Central memory CD8-positive, alpha-beta T cell (primary cell): ENCODE data around the gene CUBN.
"Not testable (repeated sequence)": the region's sequence is repeated elsewhere in the genome, so short reads cannot be mapped to it uniquely, and the experiment has no call there.

Experiments used
- ATAC-seq: fragments of 150-1000 bp; cut with Tn5 transposase; replicated peaks from 2 replicates; pipeline ENCODE4 v1.10.0; 2022; ENCODE audit warnings: mild to moderate bottlenecking, moderate FRiP score, moderate number of reproducible peaks; ENCODE audit not compliant: poor library complexity, severe bottlenecking; ENCODE audit errors: extremely low read depth
- DNase-seq, 2 donors: peaks; one replicate each; pipeline ENCODE4 v3.0.0; 2021; ENCODE audit warnings: low spot score in 2 of 2
- H3K27ac Mint-ChIP-seq: one replicate; pipeline ENCODE4 v1.8.0; 2022; ENCODE audit warnings: low read depth, mild to moderate bottlenecking, moderate library complexity, mixed read lengths
- H3K27me3 Mint-ChIP-seq: one replicate; pipeline ENCODE4 v1.8.0; 2022; ENCODE audit warnings: mixed read lengths
- H3K36me3 Mint-ChIP-seq: one replicate; pipeline ENCODE4 v1.8.0; 2022; ENCODE audit warnings: mild to moderate bottlenecking, moderate library complexity, mixed read lengths; ENCODE audit not compliant: insufficient read depth
- H3K4me1 Mint-ChIP-seq: one replicate; pipeline ENCODE4 v1.8.0; 2022; ENCODE audit warnings: mixed read lengths
- H3K4me3 Mint-ChIP-seq: one replicate; pipeline ENCODE4 v1.8.0; 2022; ENCODE audit warnings: mild to moderate bottlenecking, moderate library complexity, mixed read lengths
- H3K9me3 Mint-ChIP-seq: one replicate; pipeline ENCODE4 v1.8.0; 2022; ENCODE audit warnings: mixed read lengths

Gene CUBN

DNA sequence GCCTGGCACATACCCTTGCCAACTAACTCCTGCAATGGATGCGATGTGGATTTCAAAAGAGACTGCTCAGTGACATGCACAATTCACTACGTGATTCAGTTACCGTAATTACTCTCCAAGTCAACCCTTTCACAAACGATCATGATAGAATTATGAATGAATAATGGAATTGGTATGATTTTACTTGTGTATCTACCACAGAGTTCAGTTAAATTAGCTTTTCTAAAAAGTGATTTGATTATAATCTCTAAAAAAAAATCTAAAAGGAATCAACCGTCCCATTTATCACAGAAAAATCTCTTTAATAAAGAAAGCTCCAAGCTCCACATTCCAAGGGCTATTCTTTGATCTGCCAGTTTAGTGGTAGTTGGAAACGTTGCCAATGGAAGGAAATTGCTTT is 282.0 kb downstream of the CUBN start:
- H3K4me3 Mint-ChIP-seq = no peak overlapping the region
- H3K4me1 Mint-ChIP-seq = no peaks in the 10 kb centered on the region
- H3K27me3 Mint-ChIP-seq = no peaks in the 10 kb centered on the region
- peaks cover 6% of the 10 kb centered on the region for H3K36me3 Mint-ChIP-seq
- DNase-seq = no peak
- no peaks in the 10 kb centered on the region for H3K9me3 Mint-ChIP-seq
- H3K27ac Mint-ChIP-seq = no peak overlapping the region
- no peak for ATAC-seq

DNA sequence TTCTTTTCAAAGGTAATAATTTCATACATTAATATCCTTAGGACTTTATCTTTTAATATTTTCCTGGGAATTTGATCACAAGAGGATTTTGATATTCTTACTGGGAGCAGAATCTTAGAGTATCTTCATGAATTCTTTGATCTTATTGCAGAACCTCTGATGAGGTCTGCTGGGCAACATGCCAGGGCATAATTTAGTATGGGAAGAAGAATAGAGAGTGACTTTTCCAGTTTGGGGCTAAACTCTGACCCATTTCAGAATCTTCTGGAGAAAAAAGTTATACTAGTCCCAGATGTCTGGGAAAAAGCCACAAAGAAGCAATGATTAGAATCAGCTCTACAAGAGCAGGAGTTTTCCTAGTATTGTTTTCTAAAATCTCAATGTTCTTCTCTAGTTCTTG is 284.4 kb downstream of the CUBN start:
- no peaks in the 10 kb centered on the region for H3K27me3 Mint-ChIP-seq
- H3K4me1 Mint-ChIP-seq = no peaks in the 10 kb centered on the region
- no peak overlapping the region for H3K4me3 Mint-ChIP-seq
- H3K36me3 Mint-ChIP-seq = peaks cover 6% of the 10 kb centered on the region
- DNase-seq (no peak), ATAC-seq (no peak)
- no peaks in the 10 kb centered on the region for H3K9me3 Mint-ChIP-seq
- H3K27ac Mint-ChIP-seq = no peak overlapping the region

DNA sequence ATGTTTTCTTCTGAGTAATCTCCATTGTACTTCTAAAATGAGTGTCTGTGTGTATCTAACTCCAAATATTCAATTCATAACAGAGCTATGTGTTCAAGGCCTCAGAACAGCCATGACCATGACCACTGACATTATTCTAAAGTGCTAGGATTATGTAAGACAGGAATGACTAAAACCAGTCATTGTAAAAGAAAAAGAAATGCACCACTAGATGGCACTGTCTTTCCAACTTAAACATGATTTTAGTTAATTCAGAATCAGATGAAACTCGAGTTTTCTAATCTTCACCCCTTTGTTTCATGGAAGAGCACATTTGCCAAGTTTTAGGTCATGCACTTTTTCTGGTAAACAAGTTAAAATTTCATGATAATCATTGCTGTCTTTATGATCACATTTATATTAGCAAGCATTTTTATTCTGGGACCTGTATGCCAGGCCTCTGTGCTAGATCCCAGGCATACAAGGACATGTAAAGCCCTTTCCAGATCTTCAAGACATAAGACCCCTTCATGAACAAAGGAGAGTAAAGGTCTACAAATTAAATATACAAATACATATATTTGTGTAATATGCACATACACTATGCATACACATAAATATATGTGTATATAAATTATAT is 286.2 kb downstream of the CUBN start:
- no peak for DNase-seq
- peak; percentile 36 for ATAC-seq
- H3K4me1 Mint-ChIP-seq = no peaks in the 10 kb centered on the region
- no peaks in the 10 kb centered on the region for H3K9me3 Mint-ChIP-seq
- H3K27ac Mint-ChIP-seq = no peak overlapping the region
- H3K4me3 Mint-ChIP-seq = no peak overlapping the region
- no peaks in the 10 kb centered on the region for H3K27me3 Mint-ChIP-seq
- H3K36me3 Mint-ChIP-seq = peaks cover 8% of the 10 kb centered on the region

DNA sequence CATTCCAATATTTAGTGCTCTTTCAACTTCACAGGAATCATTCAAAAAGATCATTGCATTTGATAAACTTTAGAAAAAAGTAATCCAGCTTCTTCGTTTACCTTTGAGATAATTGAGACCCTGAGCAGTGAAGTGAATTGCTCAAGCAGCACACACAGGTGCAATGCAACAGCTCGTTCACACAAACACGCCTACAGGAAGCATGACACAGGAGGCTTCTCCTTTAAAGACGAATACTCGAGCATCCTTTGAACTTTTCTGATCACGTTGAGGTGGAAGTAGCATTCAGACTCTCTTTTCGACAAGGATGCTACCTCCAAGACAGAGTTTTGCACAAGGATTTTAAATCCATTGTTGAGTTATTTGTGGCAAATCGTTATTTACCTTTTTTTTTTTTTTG is 294.4 kb downstream of the CUBN start:
- Mint-ChIP-seq H3K36me3 (peaks cover 2% of the 10 kb centered on the region), H3K4me3 (peak overlapping the region; percentile 18), H3K4me1 (no peaks in the 10 kb centered on the region), H3K9me3 (no peaks in the 10 kb centered on the region), H3K27me3 (no peaks in the 10 kb centered on the region), H3K27ac (no peak overlapping the region)
- DNase-seq (no peak), ATAC-seq (peak; percentile 83)

DNA sequence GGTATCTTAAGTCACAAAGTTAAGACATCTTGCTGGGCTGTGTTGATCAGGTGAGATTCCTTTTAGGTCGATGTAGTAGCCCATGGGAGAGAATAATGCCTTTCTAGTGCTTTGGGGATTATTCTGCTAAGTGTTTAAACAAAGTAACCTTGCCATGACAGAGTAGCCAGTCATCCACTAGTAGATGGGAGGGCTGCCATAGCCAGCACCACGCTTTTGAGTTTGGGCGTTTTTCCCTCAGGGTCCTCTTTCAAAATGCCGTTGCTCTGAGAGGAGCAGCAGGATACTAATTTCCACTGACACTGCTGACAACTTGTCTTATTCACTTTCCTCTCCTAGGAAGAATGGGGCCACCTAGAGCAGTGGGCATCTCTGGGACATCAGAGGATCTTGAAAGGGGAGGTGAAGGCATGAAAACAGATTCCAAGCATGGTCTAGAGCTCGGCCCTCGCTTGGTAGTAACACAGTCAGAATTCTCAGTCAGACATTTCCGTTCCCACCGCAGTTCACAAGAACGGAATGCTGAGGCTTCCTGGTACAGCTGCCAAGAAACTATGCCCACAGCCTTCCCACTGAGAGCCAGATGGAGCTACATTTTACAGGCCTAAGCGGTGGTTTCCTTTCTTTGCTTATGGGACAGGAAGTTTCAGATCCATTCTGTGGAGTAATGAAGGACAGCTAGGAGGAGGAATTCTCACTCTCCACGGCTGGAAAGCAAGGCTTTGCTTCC is 297.1 kb downstream of the CUBN start:
- H3K4me1 Mint-ChIP-seq = peaks cover 5% of the 10 kb centered on the region
- H3K4me3 Mint-ChIP-seq = no peak overlapping the region
- no peaks in the 10 kb centered on the region for H3K9me3 Mint-ChIP-seq
- peaks cover under 1% of the 10 kb centered on the region for H3K36me3 Mint-ChIP-seq
- ATAC-seq (no peak), DNase-seq (no peak)
- no peak overlapping the region for H3K27ac Mint-ChIP-seq
- H3K27me3 Mint-ChIP-seq = no peaks in the 10 kb centered on the region

DNA sequence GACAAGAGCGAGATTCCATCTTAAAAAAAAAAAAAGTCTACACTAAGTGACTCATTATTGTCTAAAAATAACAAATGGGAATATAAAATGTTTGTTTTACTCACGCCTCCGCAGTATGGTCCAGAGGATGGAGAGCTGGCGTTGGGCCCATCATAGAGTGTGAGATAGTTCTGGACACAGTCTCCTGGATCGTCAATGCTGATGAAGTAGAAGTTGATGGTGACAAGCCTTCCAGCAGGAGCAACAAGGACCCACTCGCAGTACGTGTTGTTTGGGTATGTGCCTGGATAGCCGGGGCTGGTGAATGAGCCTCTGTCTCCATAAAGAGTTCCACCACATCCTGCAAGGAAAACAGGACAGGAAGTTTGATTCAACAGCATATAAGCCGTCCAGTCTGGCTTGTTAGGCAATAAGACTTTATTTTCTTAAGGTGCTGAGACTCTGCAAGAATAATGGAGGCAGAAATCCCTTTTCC is 300.9 kb downstream of the CUBN start:
- DNase-seq = no peak
- H3K27ac Mint-ChIP-seq = no peak overlapping the region
- no peak overlapping the region for H3K4me3 Mint-ChIP-seq
- H3K27me3 Mint-ChIP-seq = no peaks in the 10 kb centered on the region
- no peak for ATAC-seq
- no peaks in the 10 kb centered on the region for H3K9me3 Mint-ChIP-seq
- peaks cover 6% of the 10 kb centered on the region for H3K36me3 Mint-ChIP-seq
- peaks cover 5% of the 10 kb centered on the region for H3K4me1 Mint-ChIP-seq

DNA sequence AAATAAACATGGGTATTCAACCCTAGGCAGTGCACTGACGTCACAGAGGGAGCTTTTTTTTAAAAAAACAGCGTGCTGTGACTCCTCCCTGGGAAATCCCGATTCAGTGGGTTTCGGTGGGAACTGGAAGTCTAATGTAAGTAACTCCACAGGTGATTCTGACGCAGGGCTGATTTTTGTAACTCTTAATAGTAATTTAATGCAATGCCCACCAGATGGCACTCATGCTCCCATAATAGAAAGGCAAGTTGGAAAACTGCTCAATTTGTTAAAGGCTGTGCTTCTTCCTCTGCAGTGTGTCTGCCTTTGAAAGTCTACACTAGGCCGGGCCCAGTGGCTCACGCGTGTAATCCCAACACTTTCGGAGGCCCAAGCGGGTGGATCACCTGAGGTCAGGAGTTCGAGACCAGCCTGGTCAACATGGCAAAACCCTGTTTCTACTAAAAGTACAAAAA is 301.5 kb downstream of the CUBN start:
- DNase-seq (peak; percentile 44 to 46), ATAC-seq (peak; percentile 71)
- H3K36me3 Mint-ChIP-seq = peaks cover 6% of the 10 kb centered on the region
- no peak overlapping the region for H3K4me3 Mint-ChIP-seq
- H3K9me3 Mint-ChIP-seq = no peaks in the 10 kb centered on the region
- peaks cover 5% of the 10 kb centered on the region for H3K4me1 Mint-ChIP-seq
- H3K27me3 Mint-ChIP-seq = no peaks in the 10 kb centered on the region
- no peak overlapping the region for H3K27ac Mint-ChIP-seq

DNA sequence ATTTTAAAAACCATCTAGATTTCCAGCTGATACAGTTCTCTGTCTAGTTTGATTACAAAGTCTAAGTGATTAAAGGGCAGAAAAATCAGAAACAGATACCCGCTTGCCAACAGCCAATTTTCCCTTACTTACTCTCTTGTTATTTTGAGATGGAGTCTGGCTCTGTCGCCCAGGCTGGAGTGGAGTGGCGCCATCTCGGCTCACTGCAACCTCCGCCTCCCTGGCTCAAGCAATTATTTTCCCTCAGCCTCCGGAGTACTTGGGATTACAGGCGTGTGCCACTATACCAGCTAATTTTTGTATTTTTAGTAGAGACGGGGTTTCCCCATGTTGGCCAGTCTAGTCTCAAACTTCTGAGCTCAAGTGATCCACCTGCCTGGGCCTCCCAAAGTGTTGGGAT is 302.1 kb downstream of the CUBN start:
- H3K4me3 Mint-ChIP-seq, H3K4me1 Mint-ChIP-seq, DNase-seq, H3K9me3 Mint-ChIP-seq, H3K27me3 Mint-ChIP-seq, ATAC-seq, H3K36me3 Mint-ChIP-seq, H3K27ac Mint-ChIP-seq: not testable (repeated sequence)

DNA sequence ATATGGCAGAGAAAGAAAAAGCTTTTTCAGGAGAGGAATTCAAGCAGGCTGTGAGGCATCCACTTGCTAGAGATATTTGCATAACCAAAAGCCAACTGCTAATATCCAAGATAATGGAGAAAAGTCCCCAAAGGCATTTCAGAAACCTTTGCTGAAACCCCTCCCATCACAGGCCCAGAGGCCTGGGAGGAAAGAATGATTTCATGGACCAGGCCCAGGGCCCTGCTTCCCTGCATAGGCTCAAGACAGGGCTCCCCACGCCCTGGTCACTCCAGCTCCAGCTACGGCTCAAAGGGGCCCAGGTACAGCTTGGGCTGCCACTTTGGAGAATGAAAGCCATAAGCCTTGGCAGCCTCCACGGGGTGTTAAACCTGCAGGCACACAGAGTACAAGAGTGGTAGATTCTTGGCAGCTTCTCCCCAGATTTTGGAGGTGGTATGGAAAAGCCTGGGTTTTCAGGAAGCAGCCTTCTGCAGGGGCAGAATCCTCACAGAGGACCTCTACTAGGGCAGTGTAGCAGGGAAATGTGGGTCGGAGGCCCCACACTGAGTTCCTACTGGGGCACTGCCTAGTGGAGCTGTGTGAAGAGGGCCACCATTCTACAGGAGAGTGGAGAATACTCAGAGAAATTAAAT is 306.8 kb downstream of the CUBN start:
- DNase-seq (no peak), ATAC-seq (no peak)
- H3K27me3 Mint-ChIP-seq = no peaks in the 10 kb centered on the region
- H3K9me3 Mint-ChIP-seq = peaks cover 11% of the 10 kb centered on the region
- H3K27ac Mint-ChIP-seq = no peak overlapping the region
- no peak overlapping the region for H3K4me3 Mint-ChIP-seq
- H3K4me1 Mint-ChIP-seq = peaks cover 7% of the 10 kb centered on the region
- peaks cover 6% of the 10 kb centered on the region for H3K36me3 Mint-ChIP-seq

DNA sequence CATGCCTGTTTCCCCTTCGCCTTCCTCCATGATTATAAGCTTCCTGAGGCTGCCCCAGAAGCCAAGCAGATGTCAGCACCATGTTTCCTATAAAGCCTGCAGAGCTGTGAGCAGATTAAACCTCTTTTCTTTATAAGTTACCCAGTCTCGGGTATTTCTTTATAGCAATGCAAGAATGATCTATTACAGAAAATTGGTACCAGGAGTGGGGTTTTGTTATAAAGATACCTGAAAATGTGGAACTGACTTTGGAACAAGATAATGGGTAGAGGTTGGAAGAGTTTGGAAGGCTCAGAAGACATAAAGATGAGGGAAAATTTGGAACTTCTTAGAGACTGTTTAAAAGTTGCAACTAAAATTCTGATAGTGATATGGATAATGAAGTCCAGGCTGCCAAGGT is 307.6 kb downstream of the CUBN start:
- peaks cover 11% of the 10 kb centered on the region for H3K9me3 Mint-ChIP-seq
- peaks cover 10% of the 10 kb centered on the region for H3K36me3 Mint-ChIP-seq
- peaks cover 11% of the 10 kb centered on the region for H3K4me1 Mint-ChIP-seq
- ATAC-seq (no peak), DNase-seq (no peak)
- H3K27ac Mint-ChIP-seq = no peak overlapping the region
- no peak overlapping the region for H3K4me3 Mint-ChIP-seq
- H3K27me3 Mint-ChIP-seq = no peaks in the 10 kb centered on the region

DNA sequence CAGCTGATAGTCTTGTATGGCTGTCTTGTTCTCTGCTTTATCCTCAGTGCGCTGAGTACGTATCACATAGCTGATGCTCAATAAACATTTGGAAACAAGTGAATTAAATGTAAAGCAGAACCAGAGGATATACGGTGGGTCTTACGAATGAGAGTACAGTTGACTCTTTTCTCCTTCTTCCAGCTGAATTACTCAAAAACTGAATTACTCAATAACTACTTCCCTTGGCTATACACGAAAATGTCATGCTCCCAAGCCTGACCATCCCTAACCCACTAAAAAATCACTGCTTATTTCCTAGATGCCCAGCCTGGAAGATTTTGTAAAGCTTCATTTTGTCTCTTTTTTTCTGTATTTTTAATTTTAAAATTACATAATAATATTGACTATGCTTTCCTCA is 309.2 kb downstream of the CUBN start:
- no peak overlapping the region for H3K27ac Mint-ChIP-seq
- DNase-seq (no peak), ATAC-seq (no peak)
- peaks cover 12% of the 10 kb centered on the region for H3K36me3 Mint-ChIP-seq
- H3K9me3 Mint-ChIP-seq = peaks cover 11% of the 10 kb centered on the region
- peaks cover 24% of the 10 kb centered on the region for H3K4me1 Mint-ChIP-seq
- H3K27me3 Mint-ChIP-seq = no peaks in the 10 kb centered on the region
- no peak overlapping the region for H3K4me3 Mint-ChIP-seq

DNA sequence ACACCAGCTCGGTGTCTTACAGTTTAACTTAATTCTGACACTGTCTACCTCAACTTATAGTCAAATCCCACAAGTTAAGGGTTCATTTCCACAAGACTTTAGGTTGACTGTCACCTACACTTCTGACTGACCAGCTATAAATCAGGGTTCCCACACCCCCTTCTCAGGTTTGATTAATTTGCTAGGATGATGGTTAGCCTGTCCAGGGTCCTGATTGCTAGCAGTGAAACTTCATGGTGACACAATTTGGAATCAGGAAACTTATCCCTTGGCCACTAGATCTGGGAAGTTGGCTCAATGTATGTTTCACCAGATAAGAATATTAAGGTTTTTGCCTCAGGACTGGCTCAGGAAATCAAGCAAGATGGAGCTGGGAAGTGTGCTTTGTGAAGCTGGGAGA is 309.6 kb downstream of the CUBN start:
- Mint-ChIP-seq H3K27me3 (no peaks in the 10 kb centered on the region), H3K4me1 (peaks cover 28% of the 10 kb centered on the region), H3K36me3 (peaks cover 12% of the 10 kb centered on the region), H3K27ac (no peak overlapping the region), H3K4me3 (no peak overlapping the region), H3K9me3 (peaks cover 11% of the 10 kb centered on the region)
- DNase-seq (no peak), ATAC-seq (no peak)

DNA sequence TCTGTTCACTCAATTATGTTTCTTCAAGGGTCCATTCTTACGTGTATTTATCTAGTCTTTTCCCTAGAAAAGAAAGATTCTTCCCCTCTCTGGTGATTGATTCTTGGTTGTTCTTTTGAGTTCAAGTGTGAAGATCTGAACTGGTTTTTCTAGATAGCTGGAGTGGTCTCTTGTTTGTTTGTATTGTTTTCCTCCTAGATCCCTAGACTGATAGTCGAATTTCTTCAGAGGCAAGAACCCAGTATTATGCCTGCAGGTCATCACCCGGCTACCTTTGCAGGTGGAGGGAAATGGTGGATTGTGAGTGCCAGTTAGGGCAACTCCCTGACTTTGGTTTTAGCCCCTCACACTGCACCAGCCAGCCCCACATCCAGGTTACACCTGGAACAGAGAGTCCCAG is 310.2 kb downstream of the CUBN start:
- DNase-seq = no peak
- Mint-ChIP-seq H3K4me3 (no peak overlapping the region), H3K27me3 (no peaks in the 10 kb centered on the region), H3K9me3 (peaks cover 11% of the 10 kb centered on the region), H3K4me1 (peaks cover 31% of the 10 kb centered on the region), H3K27ac (no peak overlapping the region), H3K36me3 (peaks cover 7% of the 10 kb centered on the region)
- no peak for ATAC-seq
